ENCODE measurements around the gene CRTC1. TPM values are rescaled to one million over a fixed set of nuclear protein-coding genes. Genes with fewer than 3 reads are reported as not detected.

The CRTC1 gene
- total RNA-seq, 1 donor from 2014 or later: 2.3 TPM

DNA sequence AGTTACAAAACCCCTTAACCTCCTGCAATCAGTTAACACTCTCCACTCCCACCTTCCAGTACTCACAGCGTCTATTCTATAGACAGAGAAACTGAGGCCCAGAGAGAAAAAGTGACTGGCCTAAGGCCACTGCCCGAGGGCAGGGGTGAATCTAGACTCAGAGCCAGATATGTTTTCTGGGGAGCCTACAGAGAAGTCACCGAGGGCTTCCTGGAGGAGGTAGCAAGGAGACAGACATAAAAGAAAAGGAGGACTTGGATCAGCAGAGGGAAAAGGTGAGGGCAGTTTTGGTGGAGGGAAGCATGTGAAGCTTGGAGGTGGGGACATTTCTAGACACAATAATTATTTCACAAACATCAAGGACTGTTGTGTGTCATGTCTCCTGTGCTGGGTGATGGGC, 109.2 kb downstream of the CRTC1 start:
- H3K4me3 ChIP-seq (ENCODE audit: low read depth, low read length): no peak overlapping the region
- H3K27me3 ChIP-seq (ENCODE audit: control insufficient read depth, insufficient read depth, low read length): peaks cover 68% of the 10 kb centered on the region
- TF ChIP-seq, protein P1, sequence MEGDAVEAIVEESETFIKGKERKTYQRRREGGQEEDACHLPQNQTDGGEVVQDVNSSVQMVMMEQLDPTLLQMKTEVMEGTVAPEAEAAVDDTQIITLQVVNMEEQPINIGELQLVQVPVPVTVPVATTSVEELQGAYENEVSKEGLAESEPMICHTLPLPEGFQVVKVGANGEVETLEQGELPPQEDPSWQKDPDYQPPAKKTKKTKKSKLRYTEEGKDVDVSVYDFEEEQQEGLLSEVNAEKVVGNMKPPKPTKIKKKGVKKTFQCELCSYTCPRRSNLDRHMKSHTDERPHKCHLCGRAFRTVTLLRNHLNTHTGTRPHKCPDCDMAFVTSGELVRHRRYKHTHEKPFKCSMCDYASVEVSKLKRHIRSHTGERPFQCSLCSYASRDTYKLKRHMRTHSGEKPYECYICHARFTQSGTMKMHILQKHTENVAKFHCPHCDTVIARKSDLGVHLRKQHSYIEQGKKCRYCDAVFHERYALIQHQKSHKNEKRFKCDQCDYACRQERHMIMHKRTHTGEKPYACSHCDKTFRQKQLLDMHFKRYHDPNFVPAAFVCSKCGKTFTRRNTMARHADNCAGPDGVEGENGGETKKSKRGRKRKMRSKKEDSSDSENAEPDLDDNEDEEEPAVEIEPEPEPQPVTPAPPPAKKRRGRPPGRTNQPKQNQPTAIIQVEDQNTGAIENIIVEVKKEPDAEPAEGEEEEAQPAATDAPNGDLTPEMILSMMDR (IDR thresholded peaks at IDR 0.05; ENCODE audit: insufficient read depth, low read length, poor library complexity, severe bottlenecking): no peak
- H3K36me3 ChIP-seq (ENCODE audit: control insufficient read depth, insufficient read depth, low read length): no peaks in the 10 kb centered on the region
- DNase-seq (ENCODE audit: low read depth): no peak

DNA sequence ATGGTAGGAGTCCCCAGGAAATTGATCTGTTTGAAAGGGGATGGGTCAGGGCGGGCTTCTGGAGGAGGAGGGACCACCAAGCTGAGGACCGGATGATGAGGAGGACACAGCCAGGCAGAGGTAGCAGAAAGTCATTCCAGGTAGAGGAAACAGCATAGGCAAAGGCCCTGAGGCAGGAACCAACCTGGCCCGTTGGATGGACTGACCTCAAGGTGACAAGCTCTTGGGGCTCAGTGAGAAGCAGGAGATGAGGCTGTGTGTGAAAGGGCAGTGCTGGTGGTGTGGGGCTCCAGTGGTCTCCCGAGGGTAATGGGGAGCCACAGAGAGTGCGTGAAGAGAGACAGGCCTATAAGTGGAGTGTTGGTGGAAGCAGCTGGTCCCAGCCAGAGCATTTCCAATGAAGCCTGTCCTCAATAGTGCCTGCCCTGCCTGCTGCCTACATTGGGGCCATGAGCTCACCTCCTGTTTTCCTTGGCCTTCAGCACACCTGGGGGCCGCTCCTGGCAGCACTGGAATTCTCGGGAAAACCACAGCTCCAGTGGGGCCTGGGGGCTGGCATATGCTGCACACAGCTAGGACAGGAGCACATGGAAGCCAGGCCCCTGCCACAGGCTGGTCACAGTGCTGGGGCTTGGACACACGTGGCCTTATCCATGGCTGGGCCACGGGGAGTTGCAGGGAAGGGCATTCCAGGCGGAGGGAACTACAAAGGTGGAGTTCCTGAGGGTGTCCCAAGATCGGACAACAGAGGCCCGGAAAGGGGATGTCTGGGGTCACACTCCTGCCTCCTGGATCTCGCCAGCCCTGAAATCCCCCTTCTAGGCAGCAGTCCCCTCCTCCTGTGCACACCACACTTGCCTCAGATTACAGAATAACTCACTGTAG, 109.9 kb downstream of the CRTC1 start:
- Histone ChIP-seq H3K27me3 (ENCODE audit: control insufficient read depth, insufficient read depth, low read length) (peaks cover 68% of the 10 kb centered on the region), H3K36me3 (ENCODE audit: control insufficient read depth, insufficient read depth, low read length) (no peaks in the 10 kb centered on the region), H3K4me3 (ENCODE audit: low read depth, low read length) (no peak overlapping the region)
- no peak for DNase-seq (ENCODE audit: low read depth)
- TF ChIP-seq, protein P1 (IDR thresholded peaks at IDR 0.05; ENCODE audit: insufficient read depth, low read length, poor library complexity, severe bottlenecking): no peak

DNA sequence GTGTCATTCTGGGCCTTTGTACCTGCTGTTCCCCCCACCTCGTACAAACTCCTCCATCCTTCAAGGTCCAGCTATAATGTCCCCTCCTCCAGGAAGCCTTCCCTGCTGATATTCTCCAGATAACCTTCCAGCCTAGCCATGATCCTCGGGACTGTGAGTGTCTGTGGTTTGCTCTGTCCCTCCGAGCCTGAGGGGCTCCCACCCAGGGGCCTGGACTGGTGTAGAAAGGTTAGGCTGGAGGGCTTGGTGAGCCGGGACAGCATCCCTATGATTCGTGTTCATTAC, 110.5 kb downstream of the CRTC1 start:
- TF ChIP-seq, protein P1 (IDR thresholded peaks at IDR 0.05; ENCODE audit: insufficient read depth, low read length, poor library complexity, severe bottlenecking): no peak
- H3K27me3 ChIP-seq (ENCODE audit: control insufficient read depth, insufficient read depth, low read length): peaks cover 68% of the 10 kb centered on the region
- DNase-seq (ENCODE audit: low read depth): no peak
- H3K4me3 ChIP-seq (ENCODE audit: low read depth, low read length): no peak overlapping the region
- no peaks in the 10 kb centered on the region for H3K36me3 ChIP-seq (ENCODE audit: control insufficient read depth, insufficient read depth, low read length)

DNA sequence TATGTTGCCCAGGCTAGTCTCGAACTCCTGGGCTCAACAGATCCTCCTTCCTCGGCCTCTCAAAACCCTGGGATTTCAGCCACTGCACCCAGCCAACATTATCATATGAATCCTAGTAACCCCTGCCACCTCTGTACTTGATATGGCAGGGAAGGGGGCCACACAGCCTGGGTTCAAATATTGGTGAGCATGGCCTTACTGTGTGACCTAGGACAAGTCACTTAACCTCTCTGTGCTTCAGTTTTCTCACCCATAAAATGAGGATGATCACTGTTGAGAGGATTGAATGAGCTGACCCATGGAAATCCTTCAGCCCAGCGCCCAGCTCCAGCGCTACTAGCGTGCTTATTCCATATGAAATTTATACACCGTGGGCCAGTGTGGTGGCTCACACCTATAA, 111.2 kb downstream of the CRTC1 start:
- H3K27me3 ChIP-seq (ENCODE audit: control insufficient read depth, insufficient read depth, low read length): peaks cover 63% of the 10 kb centered on the region
- no peak overlapping the region for H3K4me3 ChIP-seq (ENCODE audit: low read depth, low read length)
- H3K36me3 ChIP-seq (ENCODE audit: control insufficient read depth, insufficient read depth, low read length): no peaks in the 10 kb centered on the region
- no peak for DNase-seq (ENCODE audit: low read depth)
- TF ChIP-seq, protein P1 (IDR thresholded peaks at IDR 0.05; ENCODE audit: insufficient read depth, low read length, poor library complexity, severe bottlenecking): no peak

DNA sequence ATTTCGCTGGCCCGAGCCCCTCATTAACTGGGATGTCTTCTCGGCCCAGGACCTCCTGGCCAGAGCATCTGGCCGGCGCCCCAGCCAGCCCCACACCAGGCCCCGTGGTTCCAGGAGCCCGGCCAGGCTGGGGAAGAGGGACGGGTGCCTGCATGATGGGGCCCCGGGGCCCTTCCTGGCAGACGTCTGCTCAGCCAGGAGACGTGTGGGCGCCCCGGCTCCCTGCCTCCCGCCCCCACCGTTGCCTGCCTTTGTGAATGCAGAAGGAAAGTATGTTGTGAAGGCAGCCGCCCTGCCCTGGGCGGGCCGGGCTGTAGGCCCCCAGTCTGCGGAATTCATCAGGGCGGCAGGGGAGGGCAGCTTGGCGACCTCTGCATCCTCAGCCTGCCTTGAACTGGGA, 112.1 kb downstream of the CRTC1 start:
- peaks cover 59% of the 10 kb centered on the region for H3K27me3 ChIP-seq (ENCODE audit: control insufficient read depth, insufficient read depth, low read length)
- no peak overlapping the region for H3K4me3 ChIP-seq (ENCODE audit: low read depth, low read length)
- TF ChIP-seq, protein P1 (IDR thresholded peaks at IDR 0.05; ENCODE audit: insufficient read depth, low read length, poor library complexity, severe bottlenecking): no peak
- DNase-seq (ENCODE audit: low read depth): no peak
- H3K36me3 ChIP-seq (ENCODE audit: control insufficient read depth, insufficient read depth, low read length): no peaks in the 10 kb centered on the region

DNA sequence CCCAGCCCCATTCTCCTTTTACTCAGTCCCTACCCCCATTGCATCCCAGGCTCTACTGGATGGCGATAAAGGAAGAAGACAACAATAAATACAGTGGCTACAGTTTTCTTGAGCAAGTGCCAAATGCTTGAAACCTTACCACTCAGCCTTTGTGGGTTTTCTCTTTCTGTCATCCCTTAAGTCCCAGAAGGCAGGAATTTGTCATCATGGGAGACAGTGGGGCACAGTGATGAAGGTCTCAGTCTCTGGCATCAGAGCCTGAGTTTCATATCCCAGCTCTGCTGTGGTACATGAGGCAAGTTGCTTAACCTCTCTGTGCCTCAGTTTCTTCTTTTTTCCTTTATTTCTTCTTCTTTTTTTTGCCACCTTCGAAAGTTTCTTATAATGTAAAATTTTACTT, 112.8 kb downstream of the CRTC1 start:
- Histone ChIP-seq H3K36me3 (ENCODE audit: control insufficient read depth, insufficient read depth, low read length) (no peaks in the 10 kb centered on the region), H3K4me3 (ENCODE audit: low read depth, low read length) (no peak overlapping the region), H3K27me3 (ENCODE audit: control insufficient read depth, insufficient read depth, low read length) (peaks cover 58% of the 10 kb centered on the region)
- DNase-seq (ENCODE audit: low read depth): no peak
- TF ChIP-seq, protein P1 (IDR thresholded peaks at IDR 0.05; ENCODE audit: insufficient read depth, low read length, poor library complexity, severe bottlenecking): no peak

Data from kidney epithelial cell (primary cell).